SU-DHL-6 (cell line): ENCODE results near the gene THSD1.

Experiments
- H2AFZ ChIP-seq: fragments of 200-600 bp; sonication (generic); 2 replicates; pipeline ENCODE4 v1.6.1; 2014; ENCODE audit warnings: low read depth, mild to moderate bottlenecking, moderate library complexity, mixed read lengths, antibody characterized with exemption, low read length; ENCODE audit not compliant: severe bottlenecking
- H3F3A ChIP-seq: fragments of 200-600 bp; shearing (Covaris generic); 2 replicates; pipeline ENCODE4 v1.6.0; 2016; ENCODE audit warnings: antibody characterized with exemption, mild to moderate bottlenecking; ENCODE audit not compliant: insufficient read depth
- H3K27ac ChIP-seq: fragments of 200-600 bp; sonication (generic); 2 replicates; pipeline ENCODE4 v1.5.1; 2016; ENCODE audit warnings: low read depth, mild to moderate bottlenecking, low read length, moderate library complexity, mixed read lengths
- H3K27me3 ChIP-seq: fragments of 200-600 bp; sonication (generic), shearing (Covaris generic); 2 replicates; pipeline ENCODE4 v1.6.0; 2014; ENCODE audit warnings: mild to moderate bottlenecking, low read length
- H3K36me3 ChIP-seq: fragments of 200-600 bp; sonication (generic); 2 replicates; pipeline ENCODE4 v1.6.1; 2014; ENCODE audit warnings: mild to moderate bottlenecking, low read length, mixed read lengths
- H3K4me2 ChIP-seq: fragments of 300-600, 200-600 bp; shearing (Covaris generic), sonication (generic); 2 replicates; pipeline ENCODE4 v1.6.0; 2014; ENCODE audit warnings: low read length, low read depth, mild to moderate bottlenecking; ENCODE audit not compliant: poor library complexity, severe bottlenecking
- H3K4me3 ChIP-seq: fragments of 200-600 bp; sonication (generic); 2 replicates; pipeline ENCODE4 v1.5.1; 2014; ENCODE audit warnings: antibody characterized with exemption, low read length, mild to moderate bottlenecking, mixed read lengths; ENCODE audit not compliant: insufficient read depth, poor library complexity, severe bottlenecking
- H3K79me2 ChIP-seq: fragments of 200-600 bp; sonication (generic); 2 replicates; pipeline ENCODE4 v1.6.1; 2014; ENCODE audit warnings: mild to moderate bottlenecking, low read length, moderate library complexity; ENCODE audit not compliant: insufficient read depth
- H3K9ac ChIP-seq: fragments of 200-600 bp; sonication (generic); 2 replicates; pipeline ENCODE4 v1.7.0; 2014; ENCODE audit warnings: mild to moderate bottlenecking, low read length
- H3K9me2 ChIP-seq: fragments of 200-600 bp; sonication (generic); replicated peaks from 2 replicates; pipeline ENCODE4 v1.6.1; 2014; ENCODE audit warnings: low read length; ENCODE audit not compliant: insufficient read depth
- H3K9me3 ChIP-seq: fragments of 200-600 bp; sonication (generic); 2 replicates; pipeline ENCODE4 v1.6.1; 2014; ENCODE audit warnings: low read length, mixed read lengths; ENCODE audit not compliant: insufficient read depth
- H4K20me1 ChIP-seq: fragments of 200-600 bp; sonication (generic); 2 replicates; pipeline ENCODE4 v1.6.1; 2014; ENCODE audit warnings: low read depth, mild to moderate bottlenecking, antibody characterized with exemption, low read length, moderate library complexity, mixed read lengths
- CTCF ChIP-seq: fragments of 200-600 bp; sonication (generic); IDR thresholded peaks from one replicate; pipeline ENCODE4 v1.5.1; 2017; ENCODE audit warnings: antibody characterized with exemption, mild to moderate bottlenecking, low read length, moderate library complexity; ENCODE audit not compliant: insufficient read depth, poor library complexity, severe bottlenecking
- EZH2phosphoT487 ChIP-seq: fragments of 200-600 bp; sonication (generic), shearing (Covaris generic); conservative IDR thresholded peaks from 2 replicates; pipeline ENCODE4 v1.6.1; 2018; ENCODE audit warnings: mild to moderate bottlenecking, antibody characterized with exemption, low read length, moderate library complexity, mixed read lengths

Gene THSD1

GRCh38 chr13:52385870-52386269, 20.1 kb downstream of the THSD1 start:
- Histone ChIP-seq H3K9me3 (no peaks in the 10 kb centered on the region), H3K27ac (no peak overlapping the region), H3K79me2 (no peaks in the 10 kb centered on the region), H3F3A (no peaks in the 10 kb centered on the region), H3K9ac (no peak overlapping the region), H3K27me3 (no peaks in the 10 kb centered on the region), H2AFZ (no peak overlapping the region), H4K20me1 (no peaks in the 10 kb centered on the region), H3K4me2 (no peak overlapping the region), H3K36me3 (no peaks in the 10 kb centered on the region), H3K4me3 (no peak overlapping the region), H3K9me2 (no peaks in the 10 kb centered on the region)
- no peak for TF ChIP-seq CTCF
- no peak for TF ChIP-seq EZH2phosphoT487

GRCh38 chr13:52383366-52383765, 22.6 kb downstream of the THSD1 start:
- no peaks in the 10 kb centered on the region for H3K27me3 ChIP-seq
- no peaks in the 10 kb centered on the region for H4K20me1 ChIP-seq
- no peaks in the 10 kb centered on the region for H3K9me3 ChIP-seq
- no peaks in the 10 kb centered on the region for H3K79me2 ChIP-seq
- H3K4me2 ChIP-seq, result no peak overlapping the region
- H3K4me3 ChIP-seq, result no peak overlapping the region
- H3F3A ChIP-seq, result no peaks in the 10 kb centered on the region
- H3K9me2 ChIP-seq, result no peaks in the 10 kb centered on the region
- no peak for TF ChIP-seq CTCF
- no peak for TF ChIP-seq EZH2phosphoT487
- no peak overlapping the region for H3K27ac ChIP-seq
- no peaks in the 10 kb centered on the region for H3K36me3 ChIP-seq
- no peak overlapping the region for H3K9ac ChIP-seq
- H2AFZ ChIP-seq, result no peak overlapping the region

GRCh38 chr13:52378312-52378711, 27.7 kb downstream of the THSD1 start:
- Histone ChIP-seq H3K4me3 (no peak overlapping the region), H3K9me2 (no peaks in the 10 kb centered on the region), H2AFZ (no peak overlapping the region), H3K9me3 (no peaks in the 10 kb centered on the region), H3K36me3 (no peaks in the 10 kb centered on the region), H3K27ac (no peak overlapping the region), H3K27me3 (no peaks in the 10 kb centered on the region), H4K20me1 (no peaks in the 10 kb centered on the region), H3K79me2 (no peaks in the 10 kb centered on the region), H3K4me2 (no peak overlapping the region), H3F3A (no peaks in the 10 kb centered on the region), H3K9ac (no peak overlapping the region)
- TF ChIP-seq CTCF (no peak), EZH2phosphoT487 (no peak)
